Chondrocyte (in vitro differentiated cells): ENCODE results near the gene PPP6C. TPM values are rescaled to one million over a fixed set of nuclear protein-coding genes. Genes with fewer than 3 reads are reported as not detected.
A peak's percentile ranks its signal among the peaks of the same experiment; 100 is the strongest.

Source experiments
- DNase-seq: peaks from one replicate; pipeline ENCODE4 v3.0.0; 2021; ENCODE audit warnings: mixed read lengths, low spot score
- H3K27ac Mint-ChIP-seq: one replicate; pipeline ENCODE4 v1.8.0; 2021; ENCODE audit warnings: mild to moderate bottlenecking, moderate library complexity, mixed read lengths; ENCODE audit not compliant: unreplicated experiment
- H3K27me3 Mint-ChIP-seq: 2 replicates; pipeline ENCODE4 v1.8.0; 2021; ENCODE audit warnings: low read depth, mixed read lengths
- H3K36me3 Mint-ChIP-seq: 2 replicates; pipeline ENCODE4 v1.8.0; 2021; ENCODE audit warnings: low read depth, mixed read lengths
- H3K4me1 Mint-ChIP-seq: 2 replicates; pipeline ENCODE4 v1.8.0; 2021; ENCODE audit warnings: low read depth, mild to moderate bottlenecking, mixed read lengths
- H3K4me3 Mint-ChIP-seq: one replicate; pipeline ENCODE4 v1.8.0; 2021; ENCODE audit warnings: mild to moderate bottlenecking, moderate library complexity, mixed read lengths; ENCODE audit not compliant: unreplicated experiment
- H3K9me3 Mint-ChIP-seq: 2 replicates; pipeline ENCODE4 v1.8.0; 2021; ENCODE audit warnings: low read depth, mixed read lengths
- total RNA-seq: library from RNA; stranded (reverse); gene quantifications from 3 replicates; pipeline ENCODE4 v1.2.1, GENCODE V29; 2021
- TF ChIP-seq, protein P1 (sequence below): fragments of 200-600 bp; sonication (generic); IDR thresholded peaks from 2 replicates; pipeline ENCODE4 v1.5.0; 2021; ENCODE audit warnings: antibody characterized with exemption, mild to moderate bottlenecking, moderate library complexity

Gene PPP6C
- total RNA-seq, 1 donor from 2014 or later, result 39.8 TPM

GRCh38 chr9:125134976-125135375 lies 54.6 kb downstream of the PPP6C start:
- no peak for DNase-seq
- no peaks in the 10 kb centered on the region for H3K9me3 Mint-ChIP-seq
- H3K4me1 Mint-ChIP-seq, result peaks cover 5% of the 10 kb centered on the region
- peaks cover 1% of the 10 kb centered on the region for H3K36me3 Mint-ChIP-seq
- no peaks in the 10 kb centered on the region for H3K27me3 Mint-ChIP-seq
- TF ChIP-seq, protein P1, sequence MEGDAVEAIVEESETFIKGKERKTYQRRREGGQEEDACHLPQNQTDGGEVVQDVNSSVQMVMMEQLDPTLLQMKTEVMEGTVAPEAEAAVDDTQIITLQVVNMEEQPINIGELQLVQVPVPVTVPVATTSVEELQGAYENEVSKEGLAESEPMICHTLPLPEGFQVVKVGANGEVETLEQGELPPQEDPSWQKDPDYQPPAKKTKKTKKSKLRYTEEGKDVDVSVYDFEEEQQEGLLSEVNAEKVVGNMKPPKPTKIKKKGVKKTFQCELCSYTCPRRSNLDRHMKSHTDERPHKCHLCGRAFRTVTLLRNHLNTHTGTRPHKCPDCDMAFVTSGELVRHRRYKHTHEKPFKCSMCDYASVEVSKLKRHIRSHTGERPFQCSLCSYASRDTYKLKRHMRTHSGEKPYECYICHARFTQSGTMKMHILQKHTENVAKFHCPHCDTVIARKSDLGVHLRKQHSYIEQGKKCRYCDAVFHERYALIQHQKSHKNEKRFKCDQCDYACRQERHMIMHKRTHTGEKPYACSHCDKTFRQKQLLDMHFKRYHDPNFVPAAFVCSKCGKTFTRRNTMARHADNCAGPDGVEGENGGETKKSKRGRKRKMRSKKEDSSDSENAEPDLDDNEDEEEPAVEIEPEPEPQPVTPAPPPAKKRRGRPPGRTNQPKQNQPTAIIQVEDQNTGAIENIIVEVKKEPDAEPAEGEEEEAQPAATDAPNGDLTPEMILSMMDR, result no peak
- no peak overlapping the region for H3K4me3 Mint-ChIP-seq
- H3K27ac Mint-ChIP-seq, result no peak overlapping the region

- H3K9me3 Mint-ChIP-seq, result no peaks in the 10 kb centered on the region
- peaks cover 5% of the 10 kb centered on the region for H3K4me1 Mint-ChIP-seq
- no peak for DNase-seq
- no peak overlapping the region for H3K27ac Mint-ChIP-seq
- no peak overlapping the region for H3K4me3 Mint-ChIP-seq
- H3K27me3 Mint-ChIP-seq, result no peaks in the 10 kb centered on the region
- TF ChIP-seq, protein P1, result no peak
- H3K36me3 Mint-ChIP-seq, result no peaks in the 10 kb centered on the region
These were observed 55.9 kb downstream of the PPP6C start for GRCh38 chr9:125133403-125134329.

- DNase-seq, result no peak
- no peaks in the 10 kb centered on the region for H3K9me3 Mint-ChIP-seq
- no peaks in the 10 kb centered on the region for H3K4me1 Mint-ChIP-seq
- no peaks in the 10 kb centered on the region for H3K27me3 Mint-ChIP-seq
- TF ChIP-seq, protein P1, result no peak
- H3K36me3 Mint-ChIP-seq, result no peaks in the 10 kb centered on the region
- H3K4me3 Mint-ChIP-seq, result no peak overlapping the region
- no peak overlapping the region for H3K27ac Mint-ChIP-seq
These were observed 57.8 kb downstream of the PPP6C start for GRCh38 chr9:125131778-125132177.

- Mint-ChIP-seq H3K36me3 (no peaks in the 10 kb centered on the region), H3K27ac (peak overlapping the region; percentile 81), H3K27me3 (no peaks in the 10 kb centered on the region), H3K9me3 (no peaks in the 10 kb centered on the region), H3K4me3 (no peak overlapping the region), H3K4me1 (peaks cover 7% of the 10 kb centered on the region)
- no peak for DNase-seq
- TF ChIP-seq, protein P1, result no peak
These were observed 63.4 kb downstream of the PPP6C start for GRCh38 chr9:125126019-125126746.

- peaks cover 14% of the 10 kb centered on the region for H3K4me1 Mint-ChIP-seq
- no peaks in the 10 kb centered on the region for H3K36me3 Mint-ChIP-seq
- no peaks in the 10 kb centered on the region for H3K27me3 Mint-ChIP-seq
- H3K4me3 Mint-ChIP-seq, result no peak overlapping the region
- peak overlapping the region; percentile 81 for H3K27ac Mint-ChIP-seq
- TF ChIP-seq, protein P1, result no peak
- no peaks in the 10 kb centered on the region for H3K9me3 Mint-ChIP-seq
- DNase-seq, result no peak
These were observed 64.1 kb downstream of the PPP6C start for GRCh38 chr9:125125523-125125922.
